GM18502 (cell line): ENCODE measurements around the gene ZSWIM7.
"Not testable (repeated sequence)": the region's sequence is repeated elsewhere in the genome, so short reads cannot be mapped to it uniquely, and the experiment has no call there.

Experiments
- ATAC-seq: cut with Tn5 transposase; IDR thresholded peaks from one replicate; pipeline ENCODE4 v1.9.1; 2021; ENCODE audit warnings: mild to moderate bottlenecking; ENCODE audit not compliant: unreplicated experiment, poor library complexity

ZSWIM7 gene

GRCh38 chr17:15936481-15936880 is 63.0 kb downstream of the ZSWIM7 start:
- ATAC-seq = not testable (repeated sequence)

- ATAC-seq = no peak
These were observed 63.6 kb downstream of the ZSWIM7 start for GRCh38 chr17:15935891-15936290.

GRCh38 chr17:15934866-15935265 is 64.6 kb downstream of the ZSWIM7 start:
- ATAC-seq = no peak

GRCh38 chr17:15931394-15931793 is 68.1 kb downstream of the ZSWIM7 start:
- ATAC-seq = no peak

GRCh38 chr17:15930426-15930825 is 69.1 kb downstream of the ZSWIM7 start:
- ATAC-seq = no peak

GRCh38 chr17:15929941-15930340 is 69.6 kb downstream of the ZSWIM7 start:
- no peak for ATAC-seq

- ATAC-seq = no peak
These were observed 71.2 kb downstream of the ZSWIM7 start for GRCh38 chr17:15928286-15928785.
